ENCODE data around the gene SPC24.

DNA sequence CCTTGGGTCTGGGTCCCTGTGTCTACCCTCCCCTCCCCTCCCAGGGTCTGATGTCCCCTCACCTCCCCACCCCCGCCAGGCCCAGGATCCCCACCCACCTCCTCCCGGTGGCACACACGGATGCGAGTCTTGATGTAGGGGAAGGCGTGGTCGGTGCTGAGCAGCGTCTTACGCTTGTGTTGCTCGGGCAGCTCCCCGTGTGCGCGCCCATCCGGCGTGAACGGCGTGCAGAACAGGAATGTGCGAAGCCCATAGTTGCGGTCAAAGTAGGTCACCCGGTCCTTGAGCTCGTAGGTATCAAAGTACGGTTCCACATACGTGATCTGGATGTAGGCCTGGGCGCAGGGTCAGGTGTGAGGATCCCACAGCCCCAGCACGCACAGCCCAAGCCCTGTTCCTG is 46.2 kb upstream of the SPC24 start:
- TF ChIP-seq POLR2A (IDR thresholded peaks at IDR 0.05; ENCODE audit: low read depth) = no peak
- TF ChIP-seq, protein P1, sequence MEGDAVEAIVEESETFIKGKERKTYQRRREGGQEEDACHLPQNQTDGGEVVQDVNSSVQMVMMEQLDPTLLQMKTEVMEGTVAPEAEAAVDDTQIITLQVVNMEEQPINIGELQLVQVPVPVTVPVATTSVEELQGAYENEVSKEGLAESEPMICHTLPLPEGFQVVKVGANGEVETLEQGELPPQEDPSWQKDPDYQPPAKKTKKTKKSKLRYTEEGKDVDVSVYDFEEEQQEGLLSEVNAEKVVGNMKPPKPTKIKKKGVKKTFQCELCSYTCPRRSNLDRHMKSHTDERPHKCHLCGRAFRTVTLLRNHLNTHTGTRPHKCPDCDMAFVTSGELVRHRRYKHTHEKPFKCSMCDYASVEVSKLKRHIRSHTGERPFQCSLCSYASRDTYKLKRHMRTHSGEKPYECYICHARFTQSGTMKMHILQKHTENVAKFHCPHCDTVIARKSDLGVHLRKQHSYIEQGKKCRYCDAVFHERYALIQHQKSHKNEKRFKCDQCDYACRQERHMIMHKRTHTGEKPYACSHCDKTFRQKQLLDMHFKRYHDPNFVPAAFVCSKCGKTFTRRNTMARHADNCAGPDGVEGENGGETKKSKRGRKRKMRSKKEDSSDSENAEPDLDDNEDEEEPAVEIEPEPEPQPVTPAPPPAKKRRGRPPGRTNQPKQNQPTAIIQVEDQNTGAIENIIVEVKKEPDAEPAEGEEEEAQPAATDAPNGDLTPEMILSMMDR (IDR thresholded peaks at IDR 0.05) = no peak
- TF ChIP-seq POLR2AphosphoS5 (IDR thresholded peaks at IDR 0.05) = no peak
- no peak for TF ChIP-seq EP300 (IDR thresholded peaks at IDR 0.05)
